OCI-LY1 (cell line): ENCODE data around the gene ZMYND15.
"Not testable (repeated sequence)": the region's sequence is repeated elsewhere in the genome, so short reads cannot be mapped to it uniquely, and the experiment has no call there.

Experiments
- H2AFZ ChIP-seq: fragments of 200-600 bp; sonication (generic), shearing (Covaris generic); 2 replicates; pipeline ENCODE4 v1.6.0; 2014; ENCODE audit warnings: antibody characterized with exemption, mild to moderate bottlenecking, low read length
- H3F3A ChIP-seq: fragments of 200-600 bp; sonication (generic), shearing (Covaris generic); 2 replicates; pipeline ENCODE4 v1.6.0; 2014; ENCODE audit warnings: mild to moderate bottlenecking, antibody characterized with exemption, low read length, moderate library complexity; ENCODE audit not compliant: insufficient read depth
- H3K27ac ChIP-seq: fragments of 200-600 bp; sonication (generic); 2 replicates; pipeline ENCODE4 v1.5.1; 2014; ENCODE audit warnings: low read length, mixed run types, mild to moderate bottlenecking, low read depth; ENCODE audit not compliant: poor library complexity, severe bottlenecking
- H3K27me3 ChIP-seq: fragments of 200-600 bp; sonication (generic); 2 replicates; pipeline ENCODE4 v1.6.0; 2014; ENCODE audit warnings: antibody characterized with exemption, mild to moderate bottlenecking, low read length, moderate library complexity; ENCODE audit not compliant: insufficient read depth
- H3K36me3 ChIP-seq: fragments of 200-600 bp; sonication (generic); 2 replicates; pipeline ENCODE4 v1.6.1; 2014; ENCODE audit warnings: mild to moderate bottlenecking, antibody characterized with exemption, low read length, moderate library complexity, mixed read lengths; ENCODE audit not compliant: insufficient read depth
- H3K4me1 ChIP-seq: fragments of 200-600 bp; sonication (generic); 2 replicates; pipeline ENCODE4 v1.5.1; 2014; ENCODE audit warnings: mild to moderate bottlenecking, low read length, moderate library complexity; ENCODE audit not compliant: insufficient read depth, severe bottlenecking
- H3K4me2 ChIP-seq: fragments of 200-600 bp; sonication (generic), shearing (Covaris generic); 2 replicates; pipeline ENCODE4 v1.6.1; 2014; ENCODE audit warnings: low read length
- H3K4me3 ChIP-seq: fragments of 200-600 bp; sonication (generic); 2 replicates; pipeline ENCODE4 v1.5.1; 2014; ENCODE audit warnings: low read length, low read depth, mild to moderate bottlenecking, mixed read lengths; ENCODE audit not compliant: poor library complexity, severe bottlenecking
- H3K79me2 ChIP-seq: fragments of 200-600 bp; shearing (Covaris generic); 2 replicates; pipeline ENCODE4 v1.6.1; 2016; ENCODE audit warnings: mixed run types, low read length, mixed read lengths; ENCODE audit not compliant: insufficient read depth
- H3K9ac ChIP-seq: fragments of 200-600 bp; sonication (generic), shearing (Covaris generic); 2 replicates; pipeline ENCODE4 v1.6.1; 2014; ENCODE audit warnings: mild to moderate bottlenecking, low read length, mixed read lengths
- H3K9me2 ChIP-seq: fragments of 200-600 bp; sonication (generic), shearing (Covaris generic); 2 replicates; pipeline ENCODE4 v1.6.1; 2014; ENCODE audit warnings: low read depth, mild to moderate bottlenecking, low read length, mixed read lengths
- H3K9me3 ChIP-seq: fragments of 200-600 bp; shearing (Covaris generic); 2 replicates; pipeline ENCODE4 v1.6.1; 2014; ENCODE audit warnings: low read length, mixed read lengths
- H4K20me1 ChIP-seq: fragments of 200-600 bp; sonication (generic), shearing (Covaris generic); 2 replicates; pipeline ENCODE4 v1.6.0; 2016; ENCODE audit warnings: mild to moderate bottlenecking, low read length; ENCODE audit not compliant: insufficient read depth
- EZH2 ChIP-seq: fragments of 200-600 bp; sonication (generic), shearing (Covaris generic); IDR thresholded peaks from 2 replicates; pipeline ENCODE4 v1.8.0; 2017; ENCODE audit warnings: borderline replicate concordance, mixed run types, mild to moderate bottlenecking, antibody characterized with exemption, low read length, moderate library complexity, mixed read lengths
- TF ChIP-seq, protein P1 (sequence below): fragments of 200-600 bp; sonication (generic), shearing (Covaris generic); IDR thresholded peaks from 2 replicates; pipeline ENCODE4 v1.5.1; 2017; ENCODE audit warnings: mild to moderate bottlenecking, antibody characterized with exemption, low read length, moderate library complexity, mixed read lengths

The ZMYND15 gene

GRCh38 chr17:4701116-4701515, 38.5 kb upstream of the ZMYND15 start:
- Histone ChIP-seq H3K27me3 (no peaks in the 10 kb centered on the region), H3K27ac (no peak overlapping the region), H3K9me3 (no peaks in the 10 kb centered on the region), H3K4me3 (no peak overlapping the region), H2AFZ (no peak overlapping the region), H3K4me1 (peaks cover 49% of the 10 kb centered on the region), H3F3A (no peaks in the 10 kb centered on the region), H3K4me2 (peak overlapping the region; percentile 17; the same call in 1 of the 2 replicates), H3K36me3 (peaks cover 16% of the 10 kb centered on the region; the same call in 1 of the 2 replicates), H3K9ac (no peak overlapping the region), H3K9me2 (no peaks in the 10 kb centered on the region), H4K20me1 (no peaks in the 10 kb centered on the region), H3K79me2 (peaks cover 41% of the 10 kb centered on the region)
- TF ChIP-seq EZH2 = no peak
- TF ChIP-seq, protein P1, sequence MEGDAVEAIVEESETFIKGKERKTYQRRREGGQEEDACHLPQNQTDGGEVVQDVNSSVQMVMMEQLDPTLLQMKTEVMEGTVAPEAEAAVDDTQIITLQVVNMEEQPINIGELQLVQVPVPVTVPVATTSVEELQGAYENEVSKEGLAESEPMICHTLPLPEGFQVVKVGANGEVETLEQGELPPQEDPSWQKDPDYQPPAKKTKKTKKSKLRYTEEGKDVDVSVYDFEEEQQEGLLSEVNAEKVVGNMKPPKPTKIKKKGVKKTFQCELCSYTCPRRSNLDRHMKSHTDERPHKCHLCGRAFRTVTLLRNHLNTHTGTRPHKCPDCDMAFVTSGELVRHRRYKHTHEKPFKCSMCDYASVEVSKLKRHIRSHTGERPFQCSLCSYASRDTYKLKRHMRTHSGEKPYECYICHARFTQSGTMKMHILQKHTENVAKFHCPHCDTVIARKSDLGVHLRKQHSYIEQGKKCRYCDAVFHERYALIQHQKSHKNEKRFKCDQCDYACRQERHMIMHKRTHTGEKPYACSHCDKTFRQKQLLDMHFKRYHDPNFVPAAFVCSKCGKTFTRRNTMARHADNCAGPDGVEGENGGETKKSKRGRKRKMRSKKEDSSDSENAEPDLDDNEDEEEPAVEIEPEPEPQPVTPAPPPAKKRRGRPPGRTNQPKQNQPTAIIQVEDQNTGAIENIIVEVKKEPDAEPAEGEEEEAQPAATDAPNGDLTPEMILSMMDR = no peak

DNA sequence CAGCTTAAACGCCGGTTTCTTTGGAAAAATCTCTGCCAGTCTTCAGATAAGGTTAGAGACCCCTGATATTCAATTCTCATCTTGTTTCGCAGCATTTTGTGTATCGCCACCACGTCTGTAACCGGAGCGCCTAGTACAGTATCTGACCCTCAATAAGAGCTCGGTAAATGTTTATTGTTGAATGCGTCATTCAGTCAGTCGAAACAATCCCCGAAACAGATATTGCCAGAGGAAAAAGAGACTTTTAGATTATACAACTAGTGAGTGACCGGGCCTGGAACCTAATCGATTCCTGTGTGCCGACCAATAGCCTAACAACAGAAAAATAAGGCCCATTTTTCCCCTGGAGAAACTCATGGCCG, 36.3 kb upstream of the ZMYND15 start:
- H3K36me3 ChIP-seq = peaks cover 5% of the 10 kb centered on the region; the same call in 1 of the 2 replicates
- H3K79me2 ChIP-seq = peaks cover 36% of the 10 kb centered on the region
- H3K4me1 ChIP-seq = peaks cover 33% of the 10 kb centered on the region
- no peaks in the 10 kb centered on the region for H3K9me3 ChIP-seq
- H3K9ac ChIP-seq = peak overlapping the region; percentile 90
- H3K4me3 ChIP-seq = peak overlapping the region; percentile 96
- H2AFZ ChIP-seq = no peak overlapping the region
- peak overlapping the region; percentile 51 for H3K27ac ChIP-seq
- no peaks in the 10 kb centered on the region for H4K20me1 ChIP-seq
- peak overlapping the region; percentile 100 for H3K4me2 ChIP-seq
- no peaks in the 10 kb centered on the region for H3F3A ChIP-seq
- H3K9me2 ChIP-seq = no peaks in the 10 kb centered on the region
- no peaks in the 10 kb centered on the region for H3K27me3 ChIP-seq
- TF ChIP-seq, protein P1 = no peak
- no peak for TF ChIP-seq EZH2

DNA sequence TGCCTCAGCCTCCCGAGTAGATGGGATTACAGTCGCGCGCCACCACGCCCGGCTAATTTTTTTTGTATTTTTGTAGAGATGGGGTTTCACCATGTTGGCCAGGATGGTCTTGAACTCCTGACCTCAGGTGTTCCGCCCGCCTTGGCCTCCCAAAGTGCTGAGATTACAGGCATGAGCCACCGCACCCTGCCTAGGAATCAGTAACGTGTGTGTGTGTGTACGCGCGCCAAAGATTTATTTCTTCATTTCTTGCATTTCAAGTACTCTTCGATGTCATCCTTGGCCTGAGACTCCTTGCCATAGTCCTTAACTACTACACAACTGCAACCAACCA, 35.1 kb upstream of the ZMYND15 start:
- not testable (repeated sequence) for H3K9me3 ChIP-seq, H4K20me1 ChIP-seq, H3K36me3 ChIP-seq, H3F3A ChIP-seq, H3K9me2 ChIP-seq, H2AFZ ChIP-seq, H3K27me3 ChIP-seq
- Histone ChIP-seq H3K9ac (peak overlapping the region; percentile 90), H3K79me2 (peaks cover 32% of the 10 kb centered on the region), H3K4me3 (peak overlapping the region; percentile 96), H3K27ac (peak overlapping the region; percentile 51), H3K4me1 (peaks cover 33% of the 10 kb centered on the region), H3K4me2 (peak overlapping the region; percentile 100)

DNA sequence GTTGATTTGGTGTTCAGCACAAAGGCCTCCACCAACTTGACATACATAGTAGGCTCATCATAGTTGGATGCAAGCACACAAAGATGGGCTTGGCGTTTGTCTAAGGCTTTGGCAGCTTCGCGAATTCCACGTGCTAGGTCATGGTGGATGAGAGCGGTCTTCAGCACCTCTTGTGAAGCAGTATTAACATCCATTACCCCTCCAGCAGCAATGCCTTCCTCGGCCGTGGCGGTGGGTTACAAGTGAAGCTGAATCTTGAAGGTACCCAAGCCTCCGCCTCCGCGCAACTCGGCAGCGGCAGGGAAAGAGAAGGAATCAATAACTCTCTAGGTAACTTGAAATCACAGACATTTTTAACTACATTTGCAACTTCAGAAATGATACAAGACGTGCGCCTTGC, 34.6 kb upstream of the ZMYND15 start:
- Histone ChIP-seq H3K4me1 (peaks cover 37% of the 10 kb centered on the region), H3F3A (no peaks in the 10 kb centered on the region), H3K36me3 (peaks cover 5% of the 10 kb centered on the region; the same call in 1 of the 2 replicates), H3K9me3 (no peaks in the 10 kb centered on the region), H3K79me2 (peaks cover 32% of the 10 kb centered on the region), H3K9ac (peak overlapping the region; percentile 90), H3K27ac (peak overlapping the region; percentile 51), H3K4me2 (peak overlapping the region; percentile 100), H2AFZ (no peak overlapping the region), H3K4me3 (peak overlapping the region; percentile 96), H3K9me2 (no peaks in the 10 kb centered on the region), H3K27me3 (no peaks in the 10 kb centered on the region), H4K20me1 (no peaks in the 10 kb centered on the region)
- TF ChIP-seq, protein P1 = no peak
- no peak for TF ChIP-seq EZH2
